Measurements from ENCODE around the gene COG2. TPM values are rescaled to one million over a fixed set of nuclear protein-coding genes. Genes with fewer than 3 reads are reported as not detected.

Gene COG2
- total RNA-seq, 2 donors from 2014 or later: 42.0 to 53.8 TPM

DNA sequence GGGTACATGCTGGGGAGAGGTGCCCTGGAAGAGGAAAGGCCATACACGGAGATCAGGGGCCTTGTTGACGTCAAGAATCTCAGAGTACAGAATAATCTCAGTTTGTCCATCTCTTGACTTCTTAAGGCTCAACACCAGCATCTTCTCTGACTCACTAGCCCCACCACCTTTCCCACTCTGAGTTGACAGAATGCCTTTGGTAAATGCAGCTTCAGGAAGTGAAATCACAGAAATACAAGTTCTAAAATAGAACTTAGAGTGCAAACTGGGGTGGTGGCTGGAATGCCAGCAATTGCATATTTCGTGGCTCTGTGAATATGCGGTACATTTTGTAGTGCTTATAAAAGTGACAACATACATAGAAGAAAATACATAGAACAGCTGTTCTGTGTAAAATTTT lies 1.6 kb downstream of the COG2 start:
- Histone ChIP-seq H3K27me3 (no peaks in the 10 kb centered on the region), H3K9me3 (no peaks in the 10 kb centered on the region), H3K36me3 (no peaks in the 10 kb centered on the region), H3K9ac (ENCODE audit: low read depth in 2 of 2, low read length in 2 of 2) (peak overlapping the region in 1 of 2 donors; percentile 29), H3K4me3 (peak overlapping the region; percentile 86), H3K4me1 (peaks cover 10% of the 10 kb centered on the region), H3K27ac (peak overlapping the region; percentile 87)
- DNase-seq: no peak
- intact Hi-C loops (cut with DNase I): loop anchor here (5.0 kb wide), 1 partner anchor 128 kb away; no protein-coding TSS in a partner anchor
- TF ChIP-seq CTCF (IDR thresholded peaks at IDR 0.05): no peak

DNA sequence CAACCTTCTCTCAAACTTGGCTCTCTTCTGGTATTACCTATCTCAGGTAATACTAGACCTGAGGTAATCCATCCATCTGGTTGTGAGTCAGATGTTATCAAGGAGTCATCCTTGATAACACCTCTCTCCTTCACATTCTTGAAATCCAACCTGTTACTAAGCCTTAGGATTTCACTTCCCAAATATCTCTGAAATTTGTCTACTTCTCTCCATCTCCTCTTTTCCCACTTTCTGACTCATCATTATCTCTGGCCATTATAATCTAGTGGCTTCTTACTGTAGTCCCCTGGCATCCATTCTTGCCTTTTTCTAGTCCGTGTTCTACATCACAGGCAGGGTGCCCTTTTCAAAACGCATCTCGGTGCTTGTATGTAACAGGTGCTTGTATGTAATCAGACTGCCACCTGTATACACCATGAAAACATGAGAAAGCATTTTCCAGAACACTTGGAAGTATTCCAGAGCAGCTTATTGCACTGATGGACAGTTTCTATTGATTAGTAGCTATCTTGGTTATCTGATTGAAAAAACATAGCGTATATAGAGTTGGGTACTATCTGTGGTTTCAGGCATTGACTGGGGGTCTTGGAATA lies 4.5 kb downstream of the COG2 start:
- H3K4me3 ChIP-seq: no peak overlapping the region
- no peak overlapping the region for H3K27ac ChIP-seq
- no peaks in the 10 kb centered on the region for H3K27me3 ChIP-seq
- H3K9me3 ChIP-seq: no peaks in the 10 kb centered on the region
- H3K4me1 ChIP-seq: peaks cover 10% of the 10 kb centered on the region
- no peaks in the 10 kb centered on the region for H3K36me3 ChIP-seq
- TF ChIP-seq CTCF (IDR thresholded peaks at IDR 0.05): no peak
- no peak for DNase-seq
- no peak overlapping the region for H3K9ac ChIP-seq (ENCODE audit: low read depth in 2 of 2, low read length in 2 of 2)
- intact Hi-C loops (cut with DNase I): no loop called here

- Histone ChIP-seq H3K4me1 (peaks cover 10% of the 10 kb centered on the region), H3K9ac (ENCODE audit: low read depth in 2 of 2, low read length in 2 of 2) (no peak overlapping the region), H3K27ac (no peak overlapping the region), H3K4me3 (no peak overlapping the region), H3K36me3 (no peaks in the 10 kb centered on the region), H3K27me3 (no peaks in the 10 kb centered on the region), H3K9me3 (no peaks in the 10 kb centered on the region)
- intact Hi-C loops (cut with DNase I): no loop called here
- TF ChIP-seq CTCF (IDR thresholded peaks at IDR 0.05): no peak
- DNase-seq: no peak
These were observed 5.0 kb downstream of the COG2 start for GRCh38 chr1:230647321-230647720.

DNA sequence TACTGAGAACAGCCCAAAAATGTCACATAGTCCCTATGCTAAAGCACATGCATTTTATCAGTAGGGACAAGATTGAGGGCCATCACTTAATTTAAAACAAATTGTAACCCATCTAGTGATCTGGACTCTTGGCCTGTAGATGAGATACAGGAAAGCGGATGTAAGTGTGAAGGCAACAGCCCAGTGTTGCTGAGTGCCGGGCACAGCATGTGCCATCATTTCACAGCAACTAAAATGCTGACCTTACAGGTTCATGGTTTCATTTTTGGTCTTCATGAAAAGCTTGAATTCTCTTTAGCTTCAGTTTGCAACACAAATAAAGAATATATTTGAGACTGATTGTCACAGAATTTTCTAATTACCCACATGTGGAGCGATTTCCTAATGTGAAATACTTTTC lies 5.8 kb downstream of the COG2 start:
- Histone ChIP-seq H3K9me3 (no peaks in the 10 kb centered on the region), H3K4me3 (no peak overlapping the region), H3K27me3 (no peaks in the 10 kb centered on the region), H3K27ac (no peak overlapping the region), H3K9ac (ENCODE audit: low read depth in 2 of 2, low read length in 2 of 2) (no peak overlapping the region), H3K4me1 (peaks cover 10% of the 10 kb centered on the region), H3K36me3 (no peaks in the 10 kb centered on the region)
- intact Hi-C loops (cut with DNase I): no loop called here
- no peak for DNase-seq
- no peak for TF ChIP-seq CTCF (IDR thresholded peaks at IDR 0.05)

DNA sequence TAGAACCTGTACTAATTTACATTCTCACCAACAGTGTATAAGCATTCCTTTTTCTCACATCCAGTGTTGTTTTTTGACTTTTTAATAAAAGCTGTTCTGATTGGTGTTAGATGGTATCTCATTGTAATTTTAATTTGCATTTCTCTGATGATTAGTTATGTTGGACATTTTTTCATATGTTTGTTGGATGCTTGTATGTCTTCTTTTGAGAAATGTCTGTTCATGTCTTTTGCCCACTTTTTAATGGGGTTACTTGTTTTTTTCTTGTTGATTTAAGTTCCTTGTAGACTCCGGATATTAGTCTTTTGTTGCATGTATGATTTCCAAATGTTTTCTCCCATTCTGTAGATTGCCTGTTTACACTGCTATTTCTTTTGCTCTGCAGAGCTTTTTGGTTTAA lies 8.0 kb downstream of the COG2 start:
- TF ChIP-seq CTCF (IDR thresholded peaks at IDR 0.05): no peak
- DNase-seq: no peak
- Histone ChIP-seq H3K27ac (no peak overlapping the region), H3K4me1 (no peaks in the 10 kb centered on the region), H3K36me3 (no peaks in the 10 kb centered on the region), H3K9me3 (no peaks in the 10 kb centered on the region), H3K4me3 (no peak overlapping the region), H3K9ac (ENCODE audit: low read depth in 2 of 2, low read length in 2 of 2) (no peak overlapping the region), H3K27me3 (no peaks in the 10 kb centered on the region)
- intact Hi-C loops (cut with DNase I): no loop called here

All from colonic mucosa (tissue), 4 donors.